ENCODE measurements around the gene MARVELD2. TPM values are rescaled to one million over a fixed set of nuclear protein-coding genes. Genes with fewer than 3 reads are reported as not detected.

Gene MARVELD2
- total and polyA plus RNA-seq, 2 of the 13 experiments (the other 11 are each of a cell fraction or from before 2014, with no cell fraction given), result 11.1 to 15.4 TPM

GRCh38 chr5:69493396-69494133 lies 78.6 kb downstream of the MARVELD2 start (continued):
- 0 out of 2 replicates have a peak, but pooled peaks have one; percentile 24 for TF ChIP-seq ZNF616 (CRISPR knock-in tag; IDR thresholded peaks at IDR 0.05; ENCODE audit: low read depth)
- TF ChIP-seq HINFP (CRISPR knock-in tag; IDR thresholded peaks at IDR 0.05; ENCODE audit: low read depth), result no peak
- TF ChIP-seq GABPB1 (CRISPR knock-in tag; IDR thresholded peaks at IDR 0.05), result peak; percentile 71; the same call in 1 of the 2 replicates
- TF ChIP-seq AGO2 (optimal IDR thresholded peaks at IDR 0.05; ENCODE audit: low read depth, low read length), result no peak
- TF ChIP-seq BRF2 (CRISPR knock-in tag; IDR thresholded peaks at IDR 0.05), result no peak
- peak; percentile 68; the same call in 1 of the 2 replicates for TF ChIP-seq PAX8 (CRISPR knock-in tag; IDR thresholded peaks at IDR 0.05; ENCODE audit: borderline replicate concordance)
- TF ChIP-seq NCOR1 (IDR thresholded peaks at IDR 0.05; ENCODE audit: borderline replicate concordance, low read length), result no peak
- TF ChIP-seq ZMYM4 (CRISPR knock-in tag; IDR thresholded peaks at IDR 0.05), result peak; percentile 45; the same call in 1 of the 2 replicates
- no peak for TF ChIP-seq TBP (CRISPR knock-in tag; IDR thresholded peaks at IDR 0.05)
- TF ChIP-seq ZNF225 (CRISPR knock-in tag; IDR thresholded peaks at IDR 0.05), result no peak
- no peak for TF ChIP-seq RFX5 (IDR thresholded peaks at IDR 0.05; ENCODE audit: low read depth, low read length)
- peak; percentile 49; the same call in 1 of the 2 replicates for TF ChIP-seq ESRRA (CRISPR knock-in tag; IDR thresholded peaks at IDR 0.05; ENCODE audit: low read depth)
- TF ChIP-seq KMT2A (CRISPR knock-in tag; IDR thresholded peaks at IDR 0.05), result peak; percentile 81
- TF ChIP-seq PAWR (CRISPR knock-in tag; IDR thresholded peaks at IDR 0.05; ENCODE audit: borderline replicate concordance), result no peak
- TF ChIP-seq ARID4A (CRISPR knock-in tag; IDR thresholded peaks at IDR 0.05; ENCODE audit: borderline replicate concordance), result peak; percentile 58; the same call in 1 of the 2 replicates
- TF ChIP-seq ASH2L (IDR thresholded peaks at IDR 0.05; ENCODE audit: insufficient read length, low read depth, low read length), result peak; percentile 39
- TF ChIP-seq GPN1 (CRISPR knock-in tag; IDR thresholded peaks at IDR 0.05; ENCODE audit: borderline replicate concordance), result no peak
- TF ChIP-seq TEF (CRISPR knock-in tag; IDR thresholded peaks at IDR 0.05), result 0 out of 2 replicates have a peak, but pooled peaks have one; percentile 43
- TF ChIP-seq ZC3H13 (CRISPR knock-in tag; IDR thresholded peaks at IDR 0.05), result no peak
- TF ChIP-seq ATF1 (CRISPR knock-in tag; IDR thresholded peaks at IDR 0.05), result no peak
- TF ChIP-seq DR1 (CRISPR knock-in tag; IDR thresholded peaks at IDR 0.05), result no peak

Measured in HepG2 (cell line).